ENCODE data around the gene MECP2.

Gene MECP2

GRCh38 chrX:154040863-154041262 lies 56.7 kb downstream of the MECP2 start:
- H3K4me3 Mint-ChIP-seq, result no peak overlapping the region
- H3K27me3 Mint-ChIP-seq, result peaks cover 60% of the 10 kb centered on the region
- H3K36me3 Mint-ChIP-seq (ENCODE audit: low read depth), result peaks cover 55% of the 10 kb centered on the region
- H3K9me3 Mint-ChIP-seq, result no peaks in the 10 kb centered on the region
- peaks cover 56% of the 10 kb centered on the region for H3K4me1 Mint-ChIP-seq (ENCODE audit: low read depth)
- H3K27ac Mint-ChIP-seq, result peak overlapping the region; percentile 77
- no peak for DNase-seq

DNA sequence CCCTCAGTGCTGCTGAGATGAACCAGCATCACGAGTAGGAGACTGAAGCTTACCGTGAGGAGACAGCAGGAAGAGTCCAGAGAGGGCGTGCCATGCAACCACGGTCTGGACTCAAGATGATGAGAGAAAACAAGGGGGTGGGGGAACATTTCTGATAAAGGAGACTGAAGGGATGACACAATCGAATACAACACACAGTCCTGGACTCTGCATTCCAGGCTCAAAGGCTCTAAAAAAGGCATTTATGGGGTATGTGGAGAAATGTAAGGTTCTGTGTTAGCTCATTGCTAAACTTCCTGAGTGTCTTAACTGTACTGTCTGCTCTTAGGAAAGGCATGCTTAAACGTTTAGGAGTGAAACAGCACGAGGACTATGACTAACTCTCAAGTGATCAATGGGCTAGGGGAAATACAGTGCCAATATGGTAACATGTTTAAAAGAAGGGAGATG lies 57.2 kb downstream of the MECP2 start:
- Mint-ChIP-seq H3K4me3 (no peak overlapping the region), H3K27me3 (peaks cover 58% of the 10 kb centered on the region)
- no peak for DNase-seq

DNA sequence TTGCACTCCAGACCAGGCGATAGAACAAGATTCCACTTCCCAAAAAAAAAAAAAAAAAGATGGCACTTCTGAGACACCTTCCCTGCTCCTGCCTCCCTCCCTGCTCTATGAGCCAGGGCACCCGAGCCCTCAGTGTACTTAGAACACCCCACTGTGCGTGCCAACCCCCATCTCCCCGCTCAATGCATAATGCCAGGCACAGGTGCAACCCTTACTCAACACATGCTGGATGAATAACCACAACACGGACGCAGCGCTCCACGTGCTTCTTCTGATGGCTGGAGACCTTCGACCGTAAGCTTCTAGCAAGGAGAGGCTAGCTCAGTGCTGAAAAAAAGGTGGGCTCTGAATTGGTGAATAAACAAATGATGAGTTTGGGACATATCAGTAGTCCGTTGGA lies 57.9 kb downstream of the MECP2 start:
- Mint-ChIP-seq H3K9me3 (no peaks in the 10 kb centered on the region), H3K36me3 (ENCODE audit: low read depth) (peaks cover 49% of the 10 kb centered on the region), H3K27me3 (peaks cover 58% of the 10 kb centered on the region), H3K27ac (peak overlapping the region; percentile 77), H3K4me1 (ENCODE audit: low read depth) (peaks cover 56% of the 10 kb centered on the region), H3K4me3 (no peak overlapping the region)
- DNase-seq, result no peak

More for the DNA sequence above, 57.2 kb downstream of the MECP2 start:
- Mint-ChIP-seq H3K9me3 (no peaks in the 10 kb centered on the region), H3K27ac (peak overlapping the region; percentile 77), H3K4me1 (ENCODE audit: low read depth) (peaks cover 56% of the 10 kb centered on the region), H3K36me3 (ENCODE audit: low read depth) (peaks cover 56% of the 10 kb centered on the region)

GRCh38 chrX:154038656-154039055 lies 58.9 kb downstream of the MECP2 start:
- H3K9me3 Mint-ChIP-seq, result no peaks in the 10 kb centered on the region
- no peak overlapping the region for H3K4me3 Mint-ChIP-seq
- H3K27ac Mint-ChIP-seq, result no peak overlapping the region
- peaks cover 43% of the 10 kb centered on the region for H3K36me3 Mint-ChIP-seq (ENCODE audit: low read depth)
- no peak for DNase-seq
- H3K4me1 Mint-ChIP-seq (ENCODE audit: low read depth), result peaks cover 55% of the 10 kb centered on the region
- peaks cover 58% of the 10 kb centered on the region for H3K27me3 Mint-ChIP-seq

DNA sequence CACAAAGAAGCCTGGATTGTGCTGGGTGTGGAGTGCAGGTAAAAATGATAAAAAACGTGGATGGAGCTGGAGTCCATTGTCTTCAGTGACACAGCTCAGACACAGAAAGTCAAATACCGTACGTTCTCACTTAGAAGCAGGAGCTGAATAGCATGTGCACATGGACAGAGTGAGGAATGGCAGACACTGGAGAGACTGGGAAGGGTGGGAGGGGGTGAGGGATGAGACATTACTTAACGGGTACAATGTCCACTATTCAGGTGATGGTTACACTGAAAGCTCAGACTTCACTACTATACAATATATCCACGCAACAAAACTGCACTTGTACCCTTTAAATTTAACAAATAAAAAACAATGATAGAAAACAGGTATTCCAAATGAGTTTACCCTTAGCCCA lies 59.8 kb downstream of the MECP2 start:
- H3K27ac Mint-ChIP-seq, result no peak overlapping the region
- H3K9me3 Mint-ChIP-seq, result no peaks in the 10 kb centered on the region
- peaks cover 64% of the 10 kb centered on the region for H3K27me3 Mint-ChIP-seq
- H3K4me1 Mint-ChIP-seq (ENCODE audit: low read depth), result peaks cover 49% of the 10 kb centered on the region
- no peak for DNase-seq
- peaks cover 46% of the 10 kb centered on the region for H3K36me3 Mint-ChIP-seq (ENCODE audit: low read depth)
- H3K4me3 Mint-ChIP-seq, result no peak overlapping the region

GRCh38 chrX:154036513-154036912 lies 61.0 kb downstream of the MECP2 start:
- Mint-ChIP-seq H3K4me3 (peak overlapping the region; percentile 38), H3K9me3 (no peaks in the 10 kb centered on the region), H3K36me3 (ENCODE audit: low read depth) (peaks cover 55% of the 10 kb centered on the region), H3K27ac (peak overlapping the region; percentile 53), H3K27me3 (peaks cover 65% of the 10 kb centered on the region), H3K4me1 (ENCODE audit: low read depth) (peaks cover 39% of the 10 kb centered on the region)
- no peak for DNase-seq

DNA sequence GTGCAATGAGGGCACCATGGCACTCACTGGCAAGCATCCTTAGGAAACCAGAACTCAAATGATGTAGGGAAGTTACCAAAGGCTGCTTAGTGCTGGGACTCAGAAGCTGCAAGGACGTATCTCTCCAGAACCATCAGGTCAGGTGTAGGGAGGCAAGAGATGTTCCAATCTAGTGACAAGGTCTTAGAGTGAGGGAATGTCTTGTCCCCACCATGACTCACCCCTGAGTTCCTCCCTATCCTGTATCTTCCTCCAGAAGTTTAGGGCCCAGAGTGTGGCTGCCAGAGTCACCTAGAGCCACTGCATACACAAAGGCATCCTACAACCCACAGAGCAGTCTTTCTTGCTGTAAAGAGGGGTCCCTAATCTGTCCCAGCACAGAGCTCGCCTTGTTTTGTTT lies 63.7 kb downstream of the MECP2 start:
- Mint-ChIP-seq H3K9me3 (no peaks in the 10 kb centered on the region), H3K4me1 (ENCODE audit: low read depth) (peaks cover 20% of the 10 kb centered on the region), H3K27ac (no peak overlapping the region), H3K4me3 (no peak overlapping the region), H3K36me3 (ENCODE audit: low read depth) (peaks cover 58% of the 10 kb centered on the region), H3K27me3 (peaks cover 58% of the 10 kb centered on the region)
- DNase-seq, result no peak

GRCh38 chrX:154032653-154033052 lies 64.9 kb downstream of the MECP2 start:
- H3K27ac Mint-ChIP-seq, result no peak overlapping the region
- no peak for DNase-seq
- H3K4me3 Mint-ChIP-seq, result no peak overlapping the region
- H3K36me3 Mint-ChIP-seq (ENCODE audit: low read depth), result peaks cover 62% of the 10 kb centered on the region
- peaks cover 62% of the 10 kb centered on the region for H3K27me3 Mint-ChIP-seq
- H3K4me1 Mint-ChIP-seq (ENCODE audit: low read depth), result peaks cover 15% of the 10 kb centered on the region
- H3K9me3 Mint-ChIP-seq, result no peaks in the 10 kb centered on the region

GRCh38 chrX:154032160-154032559 lies 65.4 kb downstream of the MECP2 start:
- H3K27ac Mint-ChIP-seq, result no peak overlapping the region
- H3K36me3 Mint-ChIP-seq (ENCODE audit: low read depth), result peaks cover 61% of the 10 kb centered on the region

GRCh38 chrX:154030715-154031305 lies 66.7 kb downstream of the MECP2 start:
- Mint-ChIP-seq H3K27me3 (peaks cover 55% of the 10 kb centered on the region), H3K4me3 (no peak overlapping the region), H3K36me3 (ENCODE audit: low read depth) (peaks cover 60% of the 10 kb centered on the region), H3K9me3 (no peaks in the 10 kb centered on the region), H3K27ac (no peak overlapping the region), H3K4me1 (ENCODE audit: low read depth) (peaks cover 2% of the 10 kb centered on the region)
- DNase-seq, result no peak

More at GRCh38 chrX:154032160-154032559, 65.4 kb downstream of the MECP2 start:
- Mint-ChIP-seq H3K4me3 (no peak overlapping the region), H3K27me3 (peaks cover 60% of the 10 kb centered on the region), H3K4me1 (ENCODE audit: low read depth) (peaks cover 10% of the 10 kb centered on the region), H3K9me3 (no peaks in the 10 kb centered on the region)
- DNase-seq, result no peak

GRCh38 chrX:154030266-154030665 lies 67.3 kb downstream of the MECP2 start:
- Mint-ChIP-seq H3K27me3 (peaks cover 58% of the 10 kb centered on the region), H3K9me3 (no peaks in the 10 kb centered on the region), H3K36me3 (ENCODE audit: low read depth) (peaks cover 63% of the 10 kb centered on the region), H3K27ac (peak overlapping the region; percentile 44), H3K4me1 (ENCODE audit: low read depth) (peaks cover 2% of the 10 kb centered on the region), H3K4me3 (no peak overlapping the region)
- DNase-seq, result no peak

DNA sequence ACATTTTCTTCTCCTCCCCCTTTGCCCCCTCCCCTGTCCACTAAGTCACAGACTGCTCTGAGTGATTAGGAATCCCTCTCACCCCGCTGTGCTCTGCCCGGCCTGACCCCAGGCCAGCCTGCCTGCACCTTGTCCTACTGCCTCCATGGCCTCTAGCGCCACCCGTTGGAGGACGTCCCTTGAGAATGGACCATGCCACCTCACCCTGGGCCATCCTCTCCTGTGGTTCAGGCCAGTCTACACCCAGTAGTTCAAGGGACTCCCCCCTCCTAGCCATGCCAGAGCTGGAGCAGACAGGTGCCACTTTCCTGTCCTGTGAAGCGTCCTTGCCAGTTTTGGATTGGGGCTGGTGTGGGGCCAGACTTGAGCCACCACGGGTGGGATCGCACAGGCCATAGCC lies 68.1 kb downstream of the MECP2 start:
- Mint-ChIP-seq H3K4me1 (ENCODE audit: low read depth) (peaks cover 2% of the 10 kb centered on the region), H3K27ac (peak overlapping the region; percentile 55), H3K36me3 (ENCODE audit: low read depth) (peaks cover 65% of the 10 kb centered on the region), H3K9me3 (no peaks in the 10 kb centered on the region), H3K4me3 (no peak overlapping the region), H3K27me3 (peaks cover 51% of the 10 kb centered on the region)
- no peak for DNase-seq

- DNase-seq, result no peak
- peak overlapping the region; percentile 74 for H3K27ac Mint-ChIP-seq
- H3K27me3 Mint-ChIP-seq, result peaks cover 47% of the 10 kb centered on the region
- H3K9me3 Mint-ChIP-seq, result no peaks in the 10 kb centered on the region
- H3K36me3 Mint-ChIP-seq (ENCODE audit: low read depth), result peaks cover 65% of the 10 kb centered on the region
- no peak overlapping the region for H3K4me3 Mint-ChIP-seq
- H3K4me1 Mint-ChIP-seq (ENCODE audit: low read depth), result no peaks in the 10 kb centered on the region
Measured at GRCh38 chrX:154028502-154029184, 68.9 kb downstream of the MECP2 start.

GRCh38 chrX:154027986-154028385 lies 69.5 kb downstream of the MECP2 start:
- peak overlapping the region; percentile 5 for H3K27ac Mint-ChIP-seq
- DNase-seq, result no peak
- no peak overlapping the region for H3K4me3 Mint-ChIP-seq
- H3K4me1 Mint-ChIP-seq (ENCODE audit: low read depth), result no peaks in the 10 kb centered on the region
- peaks cover 43% of the 10 kb centered on the region for H3K27me3 Mint-ChIP-seq
- H3K36me3 Mint-ChIP-seq (ENCODE audit: low read depth), result peaks cover 58% of the 10 kb centered on the region
- H3K9me3 Mint-ChIP-seq, result no peaks in the 10 kb centered on the region

DNA sequence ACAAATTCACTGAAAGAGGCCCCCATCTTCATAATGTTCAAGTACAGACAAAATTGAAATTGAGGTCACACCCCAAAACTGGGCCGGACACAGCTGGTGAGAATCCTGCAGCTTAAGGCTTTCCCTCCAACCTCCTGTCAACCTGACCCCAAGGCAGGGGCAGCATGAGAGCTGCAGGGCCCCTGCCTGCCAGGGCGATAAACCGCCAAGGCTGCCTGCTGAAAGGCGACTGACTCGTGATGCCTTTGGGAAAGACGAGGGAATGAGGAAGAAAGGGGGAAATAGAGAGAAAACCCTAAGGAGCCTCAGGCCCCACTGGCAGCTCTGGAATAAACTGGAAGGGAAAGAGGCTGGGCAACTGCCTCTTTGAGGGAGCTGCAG lies 70.5 kb downstream of the MECP2 start:
- DNase-seq, result no peak
- Mint-ChIP-seq H3K4me1 (ENCODE audit: low read depth) (peaks cover 2% of the 10 kb centered on the region), H3K4me3 (no peak overlapping the region), H3K36me3 (ENCODE audit: low read depth) (peaks cover 52% of the 10 kb centered on the region), H3K27ac (no peak overlapping the region), H3K27me3 (peaks cover 36% of the 10 kb centered on the region), H3K9me3 (no peaks in the 10 kb centered on the region)
